Endothelial cell of umbilical vein (primary cell): ENCODE results near the gene RAPGEF4.

Experiments used
- CTCF ChIP-seq, 2 donors: IDR thresholded peaks; 1 replicate in 1 of 2; 2 replicates in 1 of 2; pipeline ENCODE4 v1.5.1; 2011; ENCODE audit warnings: low read length in 2 of 2, mild to moderate bottlenecking in 2 of 2, moderate library complexity in 2 of 2, control low read depth in 1 of 2, inconsistent platforms in 1 of 2, low read depth in 1 of 2; ENCODE audit not compliant: insufficient read depth in 1 of 2; ENCODE audit errors: extremely low read depth in 1 of 2
- MAX ChIP-seq: IDR thresholded peaks from 2 replicates; pipeline ENCODE4 v1.6.1; 2011; ENCODE audit not compliant: insufficient read depth, insufficient read length
- POLR2A ChIP-seq: IDR thresholded peaks from 2 replicates; pipeline ENCODE4 v1.6.1; 2012; ENCODE audit warnings: low read depth, mild to moderate bottlenecking, control low read depth, low read length
- POLR2AphosphoS5 ChIP-seq: IDR thresholded peaks from 2 replicates; pipeline ENCODE4 v1.6.1; 2012; ENCODE audit warnings: low read depth, mild to moderate bottlenecking, control low read depth, low read length, moderate library complexity; ENCODE audit not compliant: insufficient read depth

- TF ChIP-seq CTCF (IDR thresholded peaks at IDR 0.05; ENCODE audit: extremely low read depth in 1 of 2, insufficient read depth in 1 of 2, low read depth in 1 of 2, low read length in 2 of 2) (no peak), POLR2AphosphoS5 (no peak), MAX (no peak), POLR2A (no peak)
Observed at GRCh38 chr2:173051463-173052215, 316.0 kb downstream of the RAPGEF4 start.
